Renal pelvis (tissue), 4 donors: Measurements from ENCODE around the gene DEUP1. TPM values are rescaled to one million over a fixed set of nuclear protein-coding genes. Genes with fewer than 3 reads are reported as not detected.
"Not testable (repeated sequence)": the region's sequence is repeated elsewhere in the genome, so short reads cannot be mapped to it uniquely, and the experiment has no call there.

Experiments
- DNase-seq: peaks from one replicate; pipeline ENCODE4 v3.0.0-alpha.2; 2013
- polyA plus RNA-seq, 3 donors: library from polyadenylated mRNA; unstranded; fragments of 120-200 nt; gene quantifications; one replicate each; pipeline ENCODE4 v1.2.1, GENCODE V29; 2013; ENCODE audit not compliant: insufficient read length in 3 of 3

Gene DEUP1
- polyA plus RNA-seq, 3 donors, result 0.61 to 0.92 (median 0.73) TPM

DNA sequence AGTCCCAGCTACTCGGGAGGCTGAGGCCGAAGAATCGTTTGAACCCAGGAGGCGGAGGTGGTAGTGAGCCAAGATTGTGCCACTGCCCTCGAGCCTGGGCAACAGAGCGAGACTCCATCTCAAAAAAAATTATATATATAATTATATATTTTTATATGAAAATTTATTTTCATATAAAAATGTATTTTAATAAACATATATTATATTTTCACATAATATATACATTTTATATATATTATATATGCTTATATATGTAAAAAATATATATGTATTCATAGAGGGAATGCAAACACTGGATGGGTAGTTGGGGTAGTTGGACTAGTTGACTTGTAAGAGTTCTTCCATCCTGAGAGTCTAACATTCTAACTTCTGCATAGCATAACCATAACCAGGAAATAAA lies 20.3 kb downstream of the DEUP1 start:
- no peak for DNase-seq

DNA sequence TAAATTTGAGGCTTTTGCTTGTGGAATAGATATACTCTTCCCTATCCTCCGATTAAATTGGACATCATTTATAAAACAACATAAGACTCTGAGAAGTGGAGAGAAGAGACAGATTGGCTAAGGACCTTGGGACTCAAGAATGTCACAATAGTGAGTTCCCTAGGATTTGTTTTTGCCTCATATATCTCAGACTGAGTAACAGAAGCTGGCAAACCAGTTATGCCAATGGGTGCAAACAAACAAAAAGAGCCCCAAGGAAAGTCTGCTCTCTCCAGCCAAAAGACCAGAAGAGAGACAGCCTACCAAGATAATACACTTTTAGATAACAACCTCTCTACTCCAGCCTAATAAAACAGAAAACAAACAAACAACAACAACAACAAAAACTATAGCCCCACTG lies 28.9 kb downstream of the DEUP1 start:
- DNase-seq, result no peak

DNA sequence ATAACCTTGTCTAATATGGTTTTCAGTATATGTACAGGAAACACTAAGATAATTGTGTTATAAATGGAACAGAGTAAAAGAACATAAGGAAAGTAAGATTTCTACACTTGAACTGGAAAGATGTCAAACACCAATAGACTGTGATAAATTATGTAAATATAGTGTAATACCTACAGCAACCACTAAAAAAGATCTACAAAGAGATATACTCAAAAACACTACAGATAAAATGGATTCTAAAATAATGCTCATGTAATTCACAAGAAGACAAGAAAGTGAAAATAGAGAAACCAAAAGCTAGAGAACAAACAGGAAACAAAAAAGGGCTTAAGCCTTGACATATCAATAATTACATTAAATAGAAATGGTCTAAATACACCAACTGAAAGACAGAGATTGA lies 30.9 kb downstream of the DEUP1 start:
- DNase-seq, result no peak

DNA sequence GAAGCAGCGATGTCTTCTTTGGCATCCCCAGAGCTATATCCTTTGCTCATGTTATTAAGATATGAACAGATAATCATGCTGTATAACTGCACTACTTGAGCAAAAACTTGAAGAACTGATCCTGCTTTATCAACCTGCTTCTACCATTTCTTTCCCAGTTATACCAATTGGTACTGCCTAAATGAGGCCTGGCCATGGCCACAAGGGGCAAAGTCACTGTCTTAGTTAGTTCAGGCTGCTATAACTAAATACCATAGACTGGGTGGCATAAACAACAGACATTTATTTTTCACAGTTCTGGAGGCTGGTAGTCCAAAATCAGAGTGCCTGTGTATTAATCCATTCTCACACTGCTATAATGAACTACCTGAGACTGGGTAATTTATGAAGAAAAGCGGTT lies 37.5 kb downstream of the DEUP1 start:
- DNase-seq, result no peak

DNA sequence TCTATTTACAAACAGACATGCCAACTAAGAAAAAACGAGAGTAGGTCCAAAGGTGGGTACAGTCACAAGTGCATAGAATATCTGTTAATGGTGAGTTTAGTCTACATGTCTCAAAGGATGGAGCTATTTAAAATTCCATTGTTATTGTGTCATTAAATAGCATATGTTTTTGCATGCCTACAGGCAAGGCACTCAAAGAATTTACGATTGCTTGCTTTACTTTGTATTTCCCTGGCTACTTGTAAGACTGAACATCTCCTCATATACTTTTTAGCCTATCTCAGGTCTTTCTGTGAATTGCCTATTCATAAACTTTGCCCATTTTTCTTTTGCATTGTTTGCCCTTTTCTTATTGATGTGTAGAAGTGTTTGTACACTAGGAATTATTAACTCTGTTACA lies 39.7 kb downstream of the DEUP1 start:
- DNase-seq, result no peak

- no peak for DNase-seq
Observed at GRCh38 chr11:93389737-93390136, 59.2 kb downstream of the DEUP1 start.

GRCh38 chr11:93392867-93393266 lies 62.3 kb downstream of the DEUP1 start:
- DNase-seq, result no peak

DNA sequence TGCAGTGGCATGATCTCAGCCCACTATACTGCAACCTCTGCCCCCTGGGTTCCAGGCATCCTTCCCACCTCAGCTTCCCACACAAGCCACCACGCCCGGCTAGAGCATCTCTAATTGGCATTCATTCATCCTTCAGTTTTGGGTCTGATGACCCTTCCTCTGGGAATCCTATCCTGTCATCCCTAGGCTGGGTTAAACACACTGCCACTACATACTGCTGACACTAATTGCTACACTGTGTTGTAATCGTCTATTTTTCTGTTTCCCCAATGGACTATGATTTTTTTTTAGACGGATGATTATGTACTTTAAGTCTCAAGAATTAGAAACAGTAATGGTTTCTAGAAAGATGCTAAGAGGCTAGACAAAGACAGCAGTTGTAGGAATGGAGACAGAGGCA lies 62.8 kb downstream of the DEUP1 start:
- no peak for DNase-seq

DNA sequence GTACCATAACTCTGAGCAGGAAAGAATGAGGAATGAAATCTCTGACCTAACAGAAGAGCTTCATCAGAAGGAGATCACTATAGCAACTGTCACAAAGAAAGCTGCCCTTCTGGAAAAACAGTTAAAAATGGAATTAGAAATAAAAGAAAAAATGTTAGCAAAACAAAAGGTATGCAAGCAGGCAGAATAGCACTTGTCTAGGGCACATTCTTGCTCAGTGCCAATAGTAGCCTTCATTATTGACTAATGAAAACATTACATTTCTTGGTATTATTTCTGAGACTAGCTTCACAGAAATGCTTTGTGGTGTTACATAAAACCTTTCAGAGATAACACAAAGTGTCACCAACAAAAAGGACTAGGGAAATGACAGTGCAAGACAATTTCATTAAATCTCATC lies 63.9 kb downstream of the DEUP1 start:
- no peak for DNase-seq

- no peak for DNase-seq
Observed at GRCh38 chr11:93396316-93396715, 65.8 kb downstream of the DEUP1 start.

GRCh38 chr11:93403930-93404329 lies 73.4 kb downstream of the DEUP1 start:
- DNase-seq, result no peak

- no peak for DNase-seq
Observed at GRCh38 chr11:93407777-93408401, 77.3 kb downstream of the DEUP1 start.

- DNase-seq, result no peak
Observed at GRCh38 chr11:93410441-93410840, 79.9 kb downstream of the DEUP1 start.

DNA sequence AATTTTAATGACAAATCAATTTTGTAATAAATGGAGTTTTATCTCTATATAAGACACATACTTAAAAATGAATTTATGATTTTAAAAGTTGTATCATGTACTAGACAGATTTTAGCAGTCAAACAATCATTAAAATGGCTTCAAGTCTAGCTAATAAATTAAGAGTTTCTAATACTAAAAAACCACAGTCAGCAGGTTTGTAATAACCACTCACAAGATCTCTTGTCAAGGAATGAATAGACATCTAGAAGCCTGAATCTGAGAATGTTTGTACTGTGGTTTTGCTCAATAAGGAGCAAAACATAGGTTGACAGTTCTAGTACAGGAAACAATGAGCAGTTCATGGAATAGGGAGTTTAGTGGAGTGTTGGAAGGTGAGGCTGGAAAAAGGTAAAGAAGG lies 81.2 kb downstream of the DEUP1 start:
- DNase-seq, result no peak

DNA sequence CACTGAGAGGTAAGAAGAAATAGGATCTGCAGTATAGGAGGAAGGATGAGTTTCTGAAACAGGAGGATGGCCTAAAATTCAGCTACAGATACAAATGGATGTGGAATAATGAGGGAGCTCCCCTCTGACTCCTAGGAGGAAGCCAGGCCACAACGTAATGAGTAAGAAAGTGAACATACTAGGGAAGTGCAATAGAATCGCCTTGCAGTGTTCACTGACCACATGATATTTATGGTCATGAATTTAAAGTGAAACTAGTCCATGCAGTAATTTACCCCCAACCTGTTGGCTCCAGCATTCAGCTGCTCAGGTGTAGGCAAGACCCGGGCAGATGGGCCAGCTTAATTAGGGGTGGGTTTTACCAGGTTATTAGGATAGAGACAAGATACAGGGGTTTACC lies 101.7 kb downstream of the DEUP1 start:
- DNase-seq, result no peak

DNA sequence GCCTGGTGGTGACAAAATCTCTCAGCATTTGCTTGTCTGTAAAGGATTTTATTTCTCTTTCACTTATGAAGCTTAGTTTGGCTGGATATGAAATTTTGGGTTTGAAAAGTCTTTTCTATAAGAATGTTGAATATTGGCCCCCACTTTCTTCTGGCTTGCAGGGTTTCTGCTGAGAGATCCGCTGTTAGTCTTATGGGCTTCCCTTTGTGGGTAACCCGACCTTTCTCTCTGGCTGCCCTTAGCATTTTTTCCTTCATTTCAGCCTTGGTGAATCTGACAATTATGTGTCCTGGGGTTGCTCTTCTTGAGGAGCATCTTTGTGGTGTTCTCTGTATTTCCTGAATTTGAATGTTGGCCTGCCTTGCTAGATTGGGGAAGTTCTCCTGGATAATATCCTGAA lies 112.7 kb downstream of the DEUP1 start:
- not testable (repeated sequence) for DNase-seq

DNA sequence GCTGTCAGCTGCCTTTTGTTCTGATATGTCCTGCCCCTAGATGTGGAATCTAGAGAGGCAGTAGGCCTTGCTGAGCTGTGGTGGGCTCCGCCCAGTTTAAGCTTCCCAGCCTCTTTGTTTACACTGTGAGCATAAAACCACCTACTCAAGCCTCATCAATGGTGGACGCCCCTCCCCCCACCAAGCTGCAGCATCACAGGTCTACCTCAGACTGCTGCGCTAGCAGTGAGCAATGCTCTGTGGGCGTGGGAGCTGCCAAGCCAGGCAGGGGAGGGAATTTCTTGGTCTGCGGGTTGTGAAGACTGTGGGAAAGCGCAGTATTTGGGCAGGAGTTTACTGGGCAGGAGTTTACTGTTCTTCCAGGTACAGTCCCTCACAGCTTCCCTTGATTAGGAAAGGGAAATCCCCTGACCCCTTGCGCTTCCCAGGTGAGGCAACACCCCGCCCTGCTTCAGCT lies 114.1 kb downstream of the DEUP1 start:
- peak; percentile 63 for DNase-seq

- DNase-seq, result no peak
Observed at GRCh38 chr11:93458286-93458685, 127.7 kb downstream of the DEUP1 start.

DNA sequence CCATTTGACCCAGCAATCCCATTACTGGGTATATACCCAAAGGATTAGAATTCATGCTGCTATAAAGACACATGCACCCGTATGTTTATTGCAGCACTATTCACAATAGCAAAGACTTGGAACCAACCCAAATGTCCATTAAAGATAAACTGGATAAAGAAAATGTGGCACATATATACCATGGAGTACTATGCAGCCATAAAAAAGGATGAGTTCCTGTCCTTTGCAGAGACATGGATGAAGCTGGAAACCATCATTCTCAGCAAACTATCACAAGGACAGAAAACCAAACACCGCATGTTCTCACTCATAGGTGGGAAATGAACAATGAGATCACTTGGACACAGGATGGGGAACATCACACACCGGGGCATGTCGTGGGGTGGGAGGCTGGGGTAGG lies 133.1 kb downstream of the DEUP1 start:
- DNase-seq, result not testable (repeated sequence)

GRCh38 chr11:93464927-93465540 lies 134.5 kb downstream of the DEUP1 start:
- no peak for DNase-seq

DNA sequence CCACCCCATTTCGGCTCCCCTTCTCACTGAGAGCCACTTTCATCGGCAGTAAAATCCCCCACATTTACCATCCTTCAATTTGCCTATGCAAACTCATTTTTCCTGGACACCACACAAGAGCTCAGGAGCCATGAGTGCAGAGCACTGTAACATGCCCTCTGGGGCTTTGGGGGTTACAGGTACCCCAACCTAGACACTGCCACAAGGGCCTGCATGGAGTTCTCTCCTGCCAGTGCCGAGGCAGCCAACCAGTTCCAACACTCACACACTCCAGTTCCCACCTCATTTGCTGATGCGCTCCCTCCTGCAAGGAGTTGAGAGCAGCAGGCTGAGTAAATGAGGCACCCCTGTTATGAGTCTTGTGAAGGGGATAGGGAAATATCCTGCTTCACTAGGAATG lies 136.5 kb downstream of the DEUP1 start:
- DNase-seq, result no peak

- DNase-seq, result no peak
Observed at GRCh38 chr11:93468290-93468689, 137.7 kb downstream of the DEUP1 start.

- DNase-seq, result no peak
Observed at GRCh38 chr11:93474123-93474522, 143.6 kb downstream of the DEUP1 start.

GRCh38 chr11:93476796-93477195 lies 146.3 kb downstream of the DEUP1 start:
- DNase-seq, result no peak
